Ovary (tissue), 3 donors: Measurements from ENCODE around the gene SHTN1.

Source experiments
- CTCF ChIP-seq, 3 donors: fragments of 450-650 bp in 2 of 3; fragments of 200-600 bp in 1 of 3; IDR thresholded peaks; one replicate each; pipeline versions ENCODE4 v1.5.1 to v1.8.0; 2016 to 2022; ENCODE audit warnings: antibody characterized with exemption in 3 of 3, mild to moderate bottlenecking in 1 of 3
- POLR2A ChIP-seq: fragments of 450-650 bp; IDR thresholded peaks from one replicate; pipeline ENCODE4 v1.6.1; 2017; ENCODE audit warnings: antibody characterized with exemption, mild to moderate bottlenecking, moderate library complexity
- donor health status: DM: no; HTN: no; CAD: no.

GRCh38 chr10:116838143-116838725 is 166.8 kb downstream of the SHTN1 start:
- TF ChIP-seq CTCF (IDR thresholded peaks at IDR 0.05) (no peak), POLR2A (no peak)
